HEK293 (cell line): ENCODE results near the gene COPA.

Source experiments
- ATF2 ChIP-seq: fragments of 450-650 bp; formaldehyde crosslinking; IDR thresholded peaks from 2 replicates; pipeline ENCODE4 v1.5.1; 2016; ENCODE audit warnings: missing biosample characterization, missing genetic modification characterization, low read depth
- OSR2 ChIP-seq: fragments of 450-650 bp; formaldehyde crosslinking; IDR thresholded peaks from 2 replicates; pipeline ENCODE4 v1.5.1; 2016; ENCODE audit warnings: missing biosample characterization, missing genetic modification characterization
- PRDM4 ChIP-seq: fragments of 450-650 bp; formaldehyde crosslinking; IDR thresholded peaks from 2 replicates; pipeline ENCODE4 v1.5.1; 2017; ENCODE audit warnings: missing biosample characterization, missing genetic modification characterization
- SALL2 ChIP-seq: fragments of 450-650 bp; formaldehyde crosslinking; IDR thresholded peaks from 2 replicates; pipeline ENCODE4 v1.5.0; 2017; ENCODE audit warnings: missing biosample characterization, mild to moderate bottlenecking, missing genetic modification characterization, borderline replicate concordance
- TSHZ1 ChIP-seq: fragments of 450-650 bp; formaldehyde crosslinking; IDR thresholded peaks from 2 replicates; pipeline ENCODE4 v1.5.1; 2016; ENCODE audit warnings: missing biosample characterization, missing genetic modification characterization, borderline replicate concordance
- ZBTB10 ChIP-seq: fragments of 450-650 bp; formaldehyde crosslinking; IDR thresholded peaks from 2 replicates; pipeline ENCODE4 v1.5.1; 2016; ENCODE audit warnings: missing biosample characterization, missing genetic modification characterization
- ZEB2 ChIP-seq: fragments of 450-650 bp; formaldehyde crosslinking; IDR thresholded peaks from 2 replicates; pipeline ENCODE4 v1.5.1; 2016; ENCODE audit warnings: missing biosample characterization, missing genetic modification characterization
- ZNF146 ChIP-seq: fragments of 450-650 bp; formaldehyde crosslinking; IDR thresholded peaks from 2 replicates; pipeline ENCODE4 v1.5.1; 2016; ENCODE audit warnings: missing biosample characterization, missing genetic modification characterization
- ZNF174 ChIP-seq: fragments of 450-650 bp; formaldehyde crosslinking; IDR thresholded peaks from 2 replicates; pipeline ENCODE4 v1.5.0; 2017; ENCODE audit warnings: missing biosample characterization, mild to moderate bottlenecking, missing genetic modification characterization
- ZNF214 ChIP-seq: fragments of 450-650 bp; formaldehyde crosslinking; IDR thresholded peaks from 2 replicates; pipeline ENCODE4 v1.5.1; 2017; ENCODE audit warnings: missing biosample characterization, mild to moderate bottlenecking, missing genetic modification characterization, borderline replicate concordance
- ZNF354C ChIP-seq: fragments of 450-650 bp; formaldehyde crosslinking; IDR thresholded peaks from 2 replicates; pipeline ENCODE4 v1.5.1; 2016; ENCODE audit warnings: missing biosample characterization, missing genetic modification characterization, low read depth, borderline replicate concordance
- ZNF366 ChIP-seq: fragments of 450-650 bp; formaldehyde crosslinking; conservative IDR thresholded peaks from 2 replicates; pipeline ENCODE4 v1.5.1; 2016; ENCODE audit warnings: missing biosample characterization, missing genetic modification characterization
- ZNF514 ChIP-seq: fragments of 450-650 bp; formaldehyde crosslinking; IDR thresholded peaks from 2 replicates; pipeline ENCODE4 v1.5.1; 2016; ENCODE audit warnings: missing biosample characterization, missing genetic modification characterization
- ZNF518A ChIP-seq: fragments of 450-650 bp; formaldehyde crosslinking; conservative IDR thresholded peaks from 2 replicates; pipeline ENCODE4 v1.5.1; 2016; ENCODE audit warnings: low read depth, missing biosample characterization, missing genetic modification characterization
- ZNF544 ChIP-seq: fragments of 450-650 bp; formaldehyde crosslinking; IDR thresholded peaks from 2 replicates; pipeline ENCODE4 v1.5.0; 2017; ENCODE audit warnings: missing biosample characterization, missing genetic modification characterization
- ZNF548 ChIP-seq: fragments of 450-650 bp; formaldehyde crosslinking; IDR thresholded peaks from 2 replicates; pipeline ENCODE4 v1.5.1; 2016; ENCODE audit warnings: missing biosample characterization, missing genetic modification characterization
- ZNF585B ChIP-seq: fragments of 450-650 bp; formaldehyde crosslinking; IDR thresholded peaks from 2 replicates; pipeline ENCODE4 v1.5.1; 2016; ENCODE audit warnings: missing biosample characterization, missing genetic modification characterization
- ZNF596 ChIP-seq: fragments of 450-650 bp; IDR thresholded peaks from 2 replicates; pipeline ENCODE4 v1.5.0; 2018; ENCODE audit warnings: missing biosample characterization, mild to moderate bottlenecking, missing genetic modification characterization, moderate library complexity
- ZNF621 ChIP-seq: fragments of 450-650 bp; formaldehyde crosslinking; IDR thresholded peaks from 2 replicates; pipeline ENCODE4 v1.5.1; 2017; ENCODE audit warnings: missing biosample characterization, missing genetic modification characterization
- ZNF654 ChIP-seq: fragments of 450-650 bp; formaldehyde crosslinking; IDR thresholded peaks from 2 replicates; pipeline ENCODE4 v1.5.1; 2016; ENCODE audit warnings: low read depth, missing biosample characterization, missing genetic modification characterization
- ZNF837 ChIP-seq: fragments of 450-650 bp; formaldehyde crosslinking; IDR thresholded peaks from 2 replicates; pipeline ENCODE4 v1.5.1; 2016; ENCODE audit warnings: missing biosample characterization, missing genetic modification characterization
- ZSCAN16 ChIP-seq: fragments of 450-650 bp; formaldehyde crosslinking; IDR thresholded peaks from 2 replicates; pipeline ENCODE4 v1.5.1; 2016; ENCODE audit warnings: missing biosample characterization, missing genetic modification characterization
- ZSCAN23 ChIP-seq: fragments of 450-650 bp; formaldehyde crosslinking; IDR thresholded peaks from 2 replicates; pipeline ENCODE4 v1.5.1; 2016; ENCODE audit warnings: missing biosample characterization, missing genetic modification characterization

The COPA gene

GRCh38 chr1:160260406-160261382, 82.4 kb downstream of the COPA start (continued):
- TF ChIP-seq PRDM4 (tag by site-specific recombination): peak; percentile 85
- TF ChIP-seq ZNF596 (tag by site-specific recombination): peak; percentile 54; the same call in 1 of the 2 replicates
- no peak for TF ChIP-seq ZNF621 (tag by site-specific recombination)
- TF ChIP-seq ZNF544 (tag by site-specific recombination): no peak
- TF ChIP-seq TSHZ1 (tag by site-specific recombination): peak; percentile 94
- no peak for TF ChIP-seq ATF2 (tag by site-specific recombination)
- TF ChIP-seq ZNF514 (tag by site-specific recombination): no peak
- no peak for TF ChIP-seq ZNF548
- TF ChIP-seq ZEB2 (tag by site-specific recombination): peak; percentile 96
- TF ChIP-seq ZSCAN16 (tag by site-specific recombination): no peak
- peak; percentile 98 for TF ChIP-seq ZNF366 (tag by site-specific recombination)
- TF ChIP-seq ZNF837 (tag by site-specific recombination): no peak
- no peak for TF ChIP-seq ZNF174 (tag by site-specific recombination)
- TF ChIP-seq ZNF354C (tag by site-specific recombination): no peak
- TF ChIP-seq OSR2: peak; percentile 99
- no peak for TF ChIP-seq ZNF146 (tag by site-specific recombination)
- peak; percentile 41; the same call in 1 of the 2 replicates for TF ChIP-seq ZNF214 (tag by site-specific recombination)
- TF ChIP-seq SALL2 (tag by site-specific recombination): no peak
- TF ChIP-seq ZNF518A: peak; percentile 32; the same call in 1 of the 2 replicates
- TF ChIP-seq ZSCAN23: peak; percentile 91
- no peak for TF ChIP-seq ZNF585B (tag by site-specific recombination)
- TF ChIP-seq ZBTB10: no peak
- TF ChIP-seq ZNF654: no peak
